HUDEP-2 (cell line): ENCODE data around the gene CFAP161.

Experiments
- DNase-seq, 76 experiments: peaks; one replicate each; lab custom pipeline; 2025; ENCODE audit not compliant: unreplicated experiment in 76 of 76; lab: John Stamatoyannopoulos, UW

The CFAP161 gene

DNA sequence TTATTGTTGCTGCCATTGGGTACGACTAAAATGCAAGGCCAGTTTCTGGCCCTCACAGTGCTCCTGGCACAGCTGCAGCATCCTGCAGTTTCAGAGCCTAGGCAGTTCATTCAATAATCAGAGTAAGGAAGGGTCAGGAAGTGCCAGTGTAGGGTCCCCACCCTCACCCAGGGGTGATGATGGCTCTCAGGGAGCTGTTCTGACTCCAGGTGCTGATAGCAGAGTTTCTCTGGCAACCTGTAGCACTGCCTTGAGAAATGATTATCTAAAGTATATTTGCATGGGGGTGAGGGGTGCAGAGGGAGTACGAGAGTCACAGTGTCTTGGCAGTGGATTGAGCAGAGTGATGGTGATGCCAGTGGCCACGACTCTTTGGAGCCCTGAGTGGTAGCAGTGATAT lies 47.1 kb downstream of the CFAP161 start:
- no peak for DNase-seq

DNA sequence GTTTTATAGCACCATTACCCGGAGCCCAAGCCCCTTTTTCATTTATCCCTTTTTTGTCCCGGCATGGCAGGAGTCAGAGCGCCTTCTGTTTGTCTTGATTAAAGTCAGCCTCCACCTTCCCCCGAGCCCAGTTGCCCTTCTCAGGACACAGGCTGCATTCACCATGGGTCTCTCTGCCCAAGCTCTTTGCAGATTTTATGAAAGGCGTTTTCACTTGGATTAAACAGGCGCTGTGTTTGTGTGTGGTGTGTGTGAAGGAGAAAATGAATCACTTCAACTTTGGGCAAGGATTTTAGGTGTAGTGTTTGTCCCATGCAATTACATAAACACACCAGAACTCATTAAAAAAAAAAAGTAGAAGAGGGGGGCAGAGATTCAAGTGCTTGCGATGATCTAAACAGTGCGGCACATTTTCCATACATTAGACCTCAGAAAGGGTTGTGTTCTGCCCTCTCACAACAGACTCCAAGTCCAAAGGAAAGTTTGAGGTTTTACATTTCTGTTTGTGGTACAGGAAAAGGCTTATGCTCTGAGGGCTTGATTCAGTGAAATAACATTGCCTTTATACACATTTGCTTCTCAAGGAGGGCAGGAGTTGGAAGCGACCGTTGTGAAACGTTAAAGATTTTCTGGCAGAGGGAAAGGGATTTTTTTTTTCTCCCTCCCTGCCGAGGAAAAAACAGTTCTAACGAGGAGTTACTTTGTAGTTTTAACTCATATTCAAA lies 48.1 kb downstream of the CFAP161 start:
- no peak for DNase-seq

DNA sequence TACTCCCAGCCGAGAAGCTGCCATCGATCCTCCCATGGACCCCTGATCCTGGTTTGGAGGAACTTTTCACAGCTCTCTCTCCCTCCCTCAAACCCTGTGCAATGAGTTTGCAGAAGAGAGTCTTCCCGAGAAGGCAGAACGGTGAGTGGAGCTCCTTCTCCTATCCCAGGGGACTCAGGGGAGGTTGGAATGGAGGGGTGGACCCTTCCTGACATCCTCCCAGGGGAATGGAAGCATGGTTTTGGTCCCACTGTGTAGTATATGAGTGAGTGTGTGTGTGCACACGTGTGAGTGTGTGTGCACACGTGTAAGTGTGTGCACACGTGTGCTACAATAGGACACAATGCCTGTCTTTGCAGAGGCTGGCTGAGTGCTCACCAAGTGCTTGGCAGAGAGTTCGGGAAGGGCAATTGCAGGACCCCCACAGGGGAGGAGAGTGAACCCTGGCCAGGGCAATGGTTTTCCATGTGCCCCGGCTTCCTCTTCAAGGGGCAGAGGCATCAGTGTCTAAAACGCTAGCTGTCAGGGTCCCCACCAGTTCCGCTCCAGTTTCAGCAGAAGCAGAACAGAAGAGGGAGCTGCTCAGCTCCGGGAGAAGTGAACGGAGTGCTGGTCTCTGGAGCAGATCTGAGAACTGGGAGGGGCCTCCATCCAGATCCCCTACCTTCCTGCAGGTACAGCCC lies 48.8 kb downstream of the CFAP161 start:
- no peak for DNase-seq

DNA sequence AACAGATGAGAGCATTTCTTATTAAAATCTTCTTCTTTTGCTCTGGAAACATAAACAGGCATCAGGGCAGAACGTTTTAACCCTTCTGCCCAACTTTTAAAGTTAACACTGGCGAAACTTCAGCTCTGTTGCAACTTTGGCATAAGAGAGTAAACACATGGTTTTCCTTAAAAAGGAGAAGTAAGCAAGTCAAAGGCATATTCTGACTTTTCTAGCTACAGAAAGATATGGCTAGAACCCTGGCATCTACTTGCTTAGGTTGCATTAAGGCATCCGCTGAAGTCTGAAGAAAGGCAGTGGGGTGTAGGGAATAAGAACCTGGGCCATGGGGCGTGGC lies 49.3 kb downstream of the CFAP161 start:
- DNase-seq: no peak

DNA sequence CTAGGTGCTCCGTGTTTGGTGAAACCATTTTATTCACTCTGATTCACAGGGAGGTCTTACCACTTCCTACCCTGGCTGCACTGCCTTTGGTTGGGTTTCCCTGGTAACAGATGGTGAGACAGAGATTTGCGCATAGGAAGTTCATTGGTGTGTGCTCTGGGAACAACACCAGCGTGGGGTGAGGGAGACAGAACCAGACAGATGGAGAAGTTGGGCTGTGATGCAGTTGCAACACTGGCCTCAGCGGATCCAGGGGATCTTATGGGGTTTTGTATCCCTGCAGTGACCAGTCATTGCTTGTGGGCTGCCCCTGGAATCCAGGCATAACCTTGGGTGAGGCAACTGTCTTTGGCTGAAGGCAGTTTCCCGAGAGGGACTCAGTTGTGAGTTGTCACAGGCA lies 50.1 kb downstream of the CFAP161 start:
- DNase-seq: no peak

DNA sequence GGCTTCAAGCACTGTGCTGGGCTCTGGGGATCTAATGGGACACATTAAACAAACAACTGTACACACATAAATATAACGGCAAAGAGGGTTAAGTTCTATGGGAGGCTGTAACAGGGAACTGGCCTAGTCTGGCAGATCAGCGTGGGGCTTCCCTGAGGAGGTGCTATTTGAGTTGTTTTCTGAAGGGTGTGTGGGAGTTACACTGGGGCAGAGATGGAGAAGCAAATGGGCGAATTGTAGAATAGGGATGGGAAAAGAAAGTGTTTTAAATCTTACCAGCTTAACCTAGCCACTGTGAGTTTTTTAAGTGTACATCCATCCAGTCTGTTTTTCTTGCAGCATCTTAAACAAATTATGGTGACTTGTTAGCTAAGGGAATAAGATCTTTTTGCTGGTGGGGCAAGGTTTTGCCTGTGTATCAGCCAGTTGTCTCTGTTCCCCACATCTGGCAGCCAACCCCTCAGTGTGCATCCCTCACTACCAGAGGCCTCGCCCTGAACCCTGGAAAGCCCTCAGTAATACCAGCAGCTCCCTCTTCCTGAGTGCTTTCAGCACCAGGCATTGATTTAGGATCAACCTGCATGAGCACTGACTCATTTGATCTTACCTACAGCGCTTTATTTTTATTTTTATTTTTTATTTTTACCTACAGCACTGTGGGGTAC lies 51.7 kb downstream of the CFAP161 start:
- DNase-seq: no peak

DNA sequence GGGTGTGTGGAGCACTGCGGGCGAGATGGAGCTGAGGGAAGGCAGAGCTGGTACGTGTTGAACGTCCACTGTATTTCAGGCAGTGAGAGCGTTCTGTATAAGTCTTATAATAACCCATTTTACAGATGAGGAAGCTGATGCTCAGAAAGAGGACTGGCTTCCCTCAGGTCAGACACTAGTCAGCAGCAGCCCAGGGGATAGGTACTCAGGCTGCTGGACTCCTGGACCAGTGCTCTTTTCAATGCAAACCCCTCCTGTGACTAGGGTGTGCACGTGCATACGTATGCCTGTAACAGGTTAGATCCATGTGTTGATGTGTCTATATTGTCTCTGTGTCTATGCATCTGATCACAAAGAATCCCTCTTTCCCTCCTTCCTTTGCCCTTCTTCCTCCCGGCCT lies 54.3 kb downstream of the CFAP161 start:
- no peak for DNase-seq

DNA sequence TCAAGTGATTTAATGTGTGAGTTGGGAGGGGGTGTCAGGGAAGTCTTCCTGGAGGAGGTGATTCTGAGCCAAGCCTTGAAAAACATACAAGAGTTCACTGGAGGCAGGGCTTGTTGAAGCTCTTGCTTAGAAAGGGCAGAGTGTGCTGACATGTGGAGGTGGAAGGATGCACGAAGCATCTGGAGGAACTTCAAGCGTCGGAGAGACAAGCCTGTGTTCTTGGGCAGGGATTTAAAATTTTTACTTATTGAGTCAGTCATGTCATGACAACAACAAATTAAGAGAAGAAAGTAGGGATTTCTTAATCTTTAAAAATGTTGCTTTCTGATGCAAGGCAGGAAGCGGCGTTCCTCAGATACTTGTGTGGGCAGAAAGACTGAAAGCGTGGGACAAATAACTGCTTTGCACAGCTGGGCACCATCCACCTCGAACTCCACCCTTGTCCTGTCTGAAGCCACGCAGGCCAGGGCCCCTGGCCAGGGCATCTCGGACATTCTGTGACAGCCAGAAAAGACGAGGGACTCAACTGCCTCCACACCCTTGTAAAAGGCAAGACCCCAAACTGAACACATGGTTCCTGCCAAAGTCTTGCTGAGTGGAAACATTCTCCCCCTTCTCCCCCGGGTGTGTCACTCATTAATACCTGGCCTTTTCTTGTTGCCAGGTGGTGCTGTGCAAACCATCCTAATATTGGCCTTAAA lies 55.7 kb downstream of the CFAP161 start:
- DNase-seq: no peak

DNA sequence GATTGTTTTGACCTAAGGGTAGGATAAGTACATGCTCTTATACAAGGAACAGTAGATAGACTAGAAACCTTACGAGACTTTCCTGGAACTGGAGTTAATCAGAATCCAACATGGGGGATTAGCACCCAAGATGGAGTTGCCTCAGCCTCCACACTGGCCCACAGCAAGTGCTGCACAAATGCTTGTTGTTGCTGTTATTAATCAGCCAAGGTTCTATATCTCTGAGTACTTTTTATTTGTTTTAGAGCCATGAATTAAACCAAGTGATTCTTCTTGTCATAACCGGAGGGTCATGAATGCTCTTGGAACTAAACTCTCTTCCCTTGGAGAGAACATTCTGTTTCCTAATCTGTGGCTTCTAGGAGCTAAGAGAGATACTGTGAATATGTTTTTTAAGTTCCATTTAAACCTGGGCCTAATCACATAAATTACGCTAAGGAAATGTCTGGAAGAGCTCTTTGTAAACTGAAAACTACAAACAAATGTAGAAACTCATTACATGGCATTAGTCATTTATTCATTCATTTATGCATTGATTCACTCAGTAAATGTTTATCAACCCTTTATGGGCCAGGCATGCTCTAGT lies 56.9 kb downstream of the CFAP161 start:
- no peak for DNase-seq

DNA sequence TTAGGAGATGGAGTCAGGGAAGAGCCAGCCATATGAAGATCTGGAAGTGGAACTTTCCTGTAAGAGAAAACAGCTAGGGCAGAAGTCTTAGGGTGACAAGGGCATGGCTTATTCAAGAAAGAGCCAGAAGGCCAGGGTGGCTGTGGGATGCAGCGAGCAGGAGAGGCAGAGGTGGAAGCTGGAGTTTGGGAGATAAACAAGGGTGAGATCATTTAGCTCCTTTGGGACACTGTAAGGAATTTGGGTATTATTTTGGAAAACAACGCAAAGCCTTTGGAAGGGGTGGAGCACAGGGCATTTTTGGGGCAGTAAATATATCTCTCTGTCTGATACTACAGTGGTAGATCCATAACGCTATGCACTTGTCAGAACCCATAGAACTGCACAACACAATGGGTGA lies 57.6 kb downstream of the CFAP161 start:
- no peak for DNase-seq

DNA sequence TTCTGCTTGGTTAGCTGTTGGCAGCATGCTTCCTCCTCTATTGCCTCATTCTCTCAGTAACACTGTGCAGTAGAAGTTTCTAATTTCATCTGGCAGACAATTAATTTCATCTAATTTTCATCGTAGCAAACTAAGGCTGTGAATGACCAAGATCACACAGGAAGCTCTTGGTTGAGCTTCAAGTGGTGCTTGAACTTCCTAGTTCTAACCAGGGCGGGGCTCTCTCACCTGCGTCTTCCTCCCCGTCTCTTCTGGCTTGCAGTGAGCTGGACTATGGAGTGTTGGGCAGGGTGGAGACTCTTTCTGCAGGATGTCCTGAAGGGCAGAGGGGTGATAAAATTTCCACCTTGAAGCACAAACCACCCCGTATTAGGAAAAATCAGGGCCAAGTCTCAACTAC lies 60.7 kb downstream of the CFAP161 start:
- no peak for DNase-seq

DNA sequence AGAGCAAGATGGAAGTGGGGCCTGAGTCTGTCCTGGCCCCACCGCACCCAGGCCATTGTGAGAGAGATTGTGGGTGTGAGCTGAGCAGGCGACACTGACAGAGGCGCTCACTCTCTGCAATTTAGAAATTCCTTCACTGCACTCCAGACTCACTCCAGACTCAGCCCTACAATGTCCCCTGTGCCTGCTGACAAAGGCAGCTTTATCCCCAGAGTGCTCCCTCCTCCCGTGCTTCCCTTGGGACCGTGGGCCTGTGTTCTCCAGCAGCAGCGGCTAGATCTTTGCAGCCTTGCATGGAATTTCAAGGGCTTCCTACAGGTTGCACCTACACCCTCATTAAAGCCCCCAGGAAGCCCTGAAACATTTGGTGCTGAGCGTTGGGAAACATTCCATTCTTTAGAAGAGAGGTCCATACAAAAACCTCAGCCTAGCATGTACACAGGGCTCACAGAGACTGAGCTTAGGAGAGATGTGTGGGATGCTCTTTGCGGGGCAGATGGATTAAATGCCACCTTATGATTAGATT lies 61.3 kb downstream of the CFAP161 start:
- DNase-seq: no peak

DNA sequence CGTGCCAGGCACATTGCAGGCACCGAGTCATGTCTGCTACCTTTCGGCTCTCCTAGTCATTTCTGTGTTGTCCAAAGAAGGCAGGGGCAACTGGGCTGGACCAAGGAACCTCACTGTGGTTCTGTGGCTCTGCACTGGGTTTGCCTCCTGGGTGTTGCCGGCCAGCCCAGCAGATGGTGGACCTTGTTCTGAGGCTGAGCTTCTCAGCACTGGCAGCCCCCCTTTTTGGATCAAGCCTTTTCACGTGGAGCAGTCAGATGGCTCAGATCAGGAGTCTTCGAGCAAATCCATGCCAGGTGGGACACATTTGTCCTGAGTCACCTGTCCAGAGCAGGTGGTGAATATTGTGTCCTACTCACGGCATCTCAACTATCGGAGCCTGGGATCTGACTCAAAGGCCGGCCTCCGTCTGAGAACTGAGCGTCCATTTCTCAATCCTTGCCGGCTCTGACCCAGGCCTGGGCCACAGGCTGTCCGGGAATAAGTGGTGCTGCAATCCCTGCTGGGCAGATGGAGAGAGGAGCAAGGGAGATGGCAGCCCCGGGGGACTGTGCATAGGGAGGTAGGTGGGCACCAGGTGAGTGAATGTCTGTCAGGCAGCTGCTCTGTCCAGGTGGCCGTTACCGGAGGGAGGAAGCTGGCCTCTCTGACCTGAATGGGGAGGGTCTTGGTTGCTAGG lies 62.6 kb downstream of the CFAP161 start, which contains the start of gene IL16:
IL16 (plus strand) TSS at position 304 of the 679 bp plus-strand sequence. CDS start 28,521 bp downstream, outside the sequence.
- no peak for DNase-seq

DNA sequence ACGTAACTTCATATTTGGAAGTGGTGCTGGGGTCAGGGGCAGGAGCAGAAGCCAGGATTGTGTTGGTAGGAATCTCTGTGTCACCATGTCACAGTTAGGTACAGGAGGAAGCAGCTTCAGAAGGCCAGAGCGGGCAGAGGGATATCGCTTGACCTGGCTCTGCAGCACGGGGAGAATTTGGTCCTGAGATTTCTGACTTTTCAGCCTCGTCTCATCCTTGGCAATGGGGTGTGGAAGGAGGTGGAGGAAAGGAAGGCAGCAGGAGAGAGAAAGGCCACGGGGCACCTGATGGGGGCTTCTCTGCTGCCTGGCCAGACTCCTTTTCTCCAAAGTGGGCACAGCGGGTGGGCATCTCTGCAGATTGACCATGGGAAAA lies 63.2 kb downstream of the CFAP161 start:
- no peak for DNase-seq

DNA sequence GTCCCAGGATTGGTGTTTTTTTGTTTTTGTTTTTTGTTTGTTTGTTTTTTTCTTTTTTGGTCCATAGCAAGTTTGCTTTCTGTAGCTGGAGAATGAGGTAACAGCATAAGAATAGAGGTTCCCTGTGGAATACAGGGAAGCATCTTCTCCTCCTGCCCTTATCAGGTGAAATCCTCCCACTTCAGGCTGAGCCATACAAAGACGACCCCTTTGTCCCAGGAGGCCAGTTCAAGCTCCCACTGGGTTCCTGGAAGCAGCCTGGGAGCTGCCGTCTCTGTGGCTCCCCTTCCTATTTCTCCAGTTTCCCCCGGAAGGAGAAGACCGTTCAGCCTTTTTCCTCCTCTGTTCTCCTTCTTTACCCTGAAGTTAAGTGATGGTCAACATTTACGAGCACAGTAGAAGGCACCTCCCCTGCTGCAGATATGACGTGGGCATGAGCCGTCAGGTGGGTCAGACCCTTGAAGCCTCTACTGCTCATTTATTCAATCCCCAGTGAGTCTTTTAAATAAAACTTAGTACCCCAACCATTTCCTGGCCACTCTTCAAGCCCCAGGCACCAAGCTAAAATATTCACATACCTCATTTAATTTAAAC lies 63.7 kb downstream of the CFAP161 start:
- no peak for DNase-seq
